Lower leg skin (tissue), 3 donors: ENCODE measurements around the gene LRIG1.

Source experiments
- POLR2A ChIP-seq, 2 donors: fragments of 450-650 bp; IDR thresholded peaks; one replicate each; pipeline ENCODE4 v1.6.1; 2016 to 2017; ENCODE audit warnings: antibody characterized with exemption in 2 of 2, mild to moderate bottlenecking in 1 of 2, moderate library complexity in 1 of 2
- TF ChIP-seq, protein P1 (sequence below), 3 donors: fragments of 450-650 bp; IDR thresholded peaks; one replicate each; pipeline ENCODE4 v1.5.1; 2016; ENCODE audit warnings: antibody characterized with exemption in 3 of 3, mild to moderate bottlenecking in 3 of 3, moderate library complexity in 2 of 3

GRCh38 chr3:66439666-66440344, 61.0 kb downstream of the LRIG1 start:
- no peak for TF ChIP-seq POLR2A (IDR thresholded peaks at IDR 0.05)
- TF ChIP-seq, protein P1, sequence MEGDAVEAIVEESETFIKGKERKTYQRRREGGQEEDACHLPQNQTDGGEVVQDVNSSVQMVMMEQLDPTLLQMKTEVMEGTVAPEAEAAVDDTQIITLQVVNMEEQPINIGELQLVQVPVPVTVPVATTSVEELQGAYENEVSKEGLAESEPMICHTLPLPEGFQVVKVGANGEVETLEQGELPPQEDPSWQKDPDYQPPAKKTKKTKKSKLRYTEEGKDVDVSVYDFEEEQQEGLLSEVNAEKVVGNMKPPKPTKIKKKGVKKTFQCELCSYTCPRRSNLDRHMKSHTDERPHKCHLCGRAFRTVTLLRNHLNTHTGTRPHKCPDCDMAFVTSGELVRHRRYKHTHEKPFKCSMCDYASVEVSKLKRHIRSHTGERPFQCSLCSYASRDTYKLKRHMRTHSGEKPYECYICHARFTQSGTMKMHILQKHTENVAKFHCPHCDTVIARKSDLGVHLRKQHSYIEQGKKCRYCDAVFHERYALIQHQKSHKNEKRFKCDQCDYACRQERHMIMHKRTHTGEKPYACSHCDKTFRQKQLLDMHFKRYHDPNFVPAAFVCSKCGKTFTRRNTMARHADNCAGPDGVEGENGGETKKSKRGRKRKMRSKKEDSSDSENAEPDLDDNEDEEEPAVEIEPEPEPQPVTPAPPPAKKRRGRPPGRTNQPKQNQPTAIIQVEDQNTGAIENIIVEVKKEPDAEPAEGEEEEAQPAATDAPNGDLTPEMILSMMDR (IDR thresholded peaks at IDR 0.05) = no peak
